ENCODE results near the gene HES6.

DNA sequence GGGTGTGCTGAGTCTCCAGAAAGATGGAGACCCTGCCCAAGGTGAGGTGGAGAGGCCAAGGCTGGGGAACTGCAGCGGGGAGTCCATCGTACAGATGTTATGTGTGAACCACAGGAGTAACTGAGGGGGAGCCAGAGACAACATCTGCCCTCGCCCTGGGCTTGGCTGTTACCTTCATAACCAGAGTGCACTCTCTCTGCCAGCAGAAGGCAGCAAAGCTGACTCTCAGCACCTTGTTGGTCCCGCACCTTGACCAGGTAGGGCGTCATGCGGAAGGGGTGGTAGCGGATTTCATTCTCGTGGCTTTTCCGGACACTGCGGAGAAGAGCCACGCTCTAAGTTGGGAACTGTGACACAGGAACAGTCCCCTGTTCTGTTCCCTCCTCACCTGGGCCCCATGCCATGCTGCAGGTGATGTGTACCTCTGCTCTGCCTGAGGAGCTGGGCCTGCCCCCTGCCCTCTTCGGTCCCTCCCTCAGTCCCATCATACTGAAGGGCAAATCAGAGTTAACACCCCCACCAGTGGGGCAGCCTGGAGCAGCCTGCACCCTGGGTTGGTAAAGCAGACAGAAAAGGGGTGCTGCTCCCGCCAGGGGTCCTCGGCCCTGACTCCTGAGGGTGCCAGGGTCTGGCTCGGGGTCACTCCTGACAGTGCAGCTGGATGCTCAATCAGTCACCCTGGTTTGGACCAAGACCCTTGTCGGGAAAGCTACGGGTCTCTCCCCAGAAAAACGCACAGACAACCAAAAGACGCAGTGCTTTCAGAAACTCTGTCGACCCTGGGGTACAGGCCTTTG, 28.2 kb upstream of the HES6 start:
- TF ChIP-seq SALL2 (tag by site-specific recombination; IDR thresholded peaks at IDR 0.05; ENCODE audit: borderline replicate concordance) (no peak), ZNF138 (tag by site-specific recombination; IDR thresholded peaks at IDR 0.05; ENCODE audit: borderline replicate concordance) (no peak), CTCF (tag by site-specific recombination; IDR thresholded peaks at IDR 0.05) (no peak), ZBTB21 (tag by site-specific recombination; IDR thresholded peaks at IDR 0.05) (no peak), ZNF558 (tag by site-specific recombination; IDR thresholded peaks at IDR 0.05) (no peak), ZNF747 (tag by site-specific recombination; IDR thresholded peaks at IDR 0.05) (no peak), IKZF3 (tag by site-specific recombination; IDR thresholded peaks at IDR 0.05) (no peak), ZNF175 (tag by site-specific recombination; IDR thresholded peaks at IDR 0.05) (no peak), KLF7 (tag by site-specific recombination; IDR thresholded peaks at IDR 0.05; ENCODE audit: borderline replicate concordance) (no peak), ZNF24 (tag by site-specific recombination; IDR thresholded peaks at IDR 0.05) (no peak)
- TF ChIP-seq, protein P1, sequence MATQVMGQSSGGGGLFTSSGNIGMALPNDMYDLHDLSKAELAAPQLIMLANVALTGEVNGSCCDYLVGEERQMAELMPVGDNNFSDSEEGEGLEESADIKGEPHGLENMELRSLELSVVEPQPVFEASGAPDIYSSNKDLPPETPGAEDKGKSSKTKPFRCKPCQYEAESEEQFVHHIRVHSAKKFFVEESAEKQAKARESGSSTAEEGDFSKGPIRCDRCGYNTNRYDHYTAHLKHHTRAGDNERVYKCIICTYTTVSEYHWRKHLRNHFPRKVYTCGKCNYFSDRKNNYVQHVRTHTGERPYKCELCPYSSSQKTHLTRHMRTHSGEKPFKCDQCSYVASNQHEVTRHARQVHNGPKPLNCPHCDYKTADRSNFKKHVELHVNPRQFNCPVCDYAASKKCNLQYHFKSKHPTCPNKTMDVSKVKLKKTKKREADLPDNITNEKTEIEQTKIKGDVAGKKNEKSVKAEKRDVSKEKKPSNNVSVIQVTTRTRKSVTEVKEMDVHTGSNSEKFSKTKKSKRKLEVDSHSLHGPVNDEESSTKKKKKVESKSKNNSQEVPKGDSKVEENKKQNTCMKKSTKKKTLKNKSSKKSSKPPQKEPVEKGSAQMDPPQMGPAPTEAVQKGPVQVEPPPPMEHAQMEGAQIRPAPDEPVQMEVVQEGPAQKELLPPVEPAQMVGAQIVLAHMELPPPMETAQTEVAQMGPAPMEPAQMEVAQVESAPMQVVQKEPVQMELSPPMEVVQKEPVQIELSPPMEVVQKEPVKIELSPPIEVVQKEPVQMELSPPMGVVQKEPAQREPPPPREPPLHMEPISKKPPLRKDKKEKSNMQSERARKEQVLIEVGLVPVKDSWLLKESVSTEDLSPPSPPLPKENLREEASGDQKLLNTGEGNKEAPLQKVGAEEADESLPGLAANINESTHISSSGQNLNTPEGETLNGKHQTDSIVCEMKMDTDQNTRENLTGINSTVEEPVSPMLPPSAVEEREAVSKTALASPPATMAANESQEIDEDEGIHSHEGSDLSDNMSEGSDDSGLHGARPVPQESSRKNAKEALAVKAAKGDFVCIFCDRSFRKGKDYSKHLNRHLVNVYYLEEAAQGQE (tag by site-specific recombination; IDR thresholded peaks at IDR 0.05) = no peak
